NCI-H1417 (cell line): ENCODE results near the gene TDP1.

Experiments used
- DNase-seq, 3 experiments: peaks; one replicate each; lab custom pipeline; 2025; lab: John Stamatoyannopoulos, UW

The TDP1 gene

GRCh38 chr14:89955745-89956660 lies at the start of gene TDP1:
TDP1 (plus strand) TSS chr14:89955927; CDS start chr14:89963115, 7,188 bp downstream.
- DNase-seq = peak; percentile 99

GRCh38 chr14:89906000-89906399 lies 49.7 kb upstream of the TDP1 start:
- DNase-seq = no peak

GRCh38 chr14:89907655-89908054 lies 48.1 kb upstream of the TDP1 start:
- DNase-seq = peak in 1 of 3 experiments; percentile 18

- no peak for DNase-seq
These were observed 46.8 kb upstream of the TDP1 start for GRCh38 chr14:89908712-89909450.

GRCh38 chr14:89909586-89909985 lies 46.1 kb upstream of the TDP1 start:
- DNase-seq = no peak

DNA sequence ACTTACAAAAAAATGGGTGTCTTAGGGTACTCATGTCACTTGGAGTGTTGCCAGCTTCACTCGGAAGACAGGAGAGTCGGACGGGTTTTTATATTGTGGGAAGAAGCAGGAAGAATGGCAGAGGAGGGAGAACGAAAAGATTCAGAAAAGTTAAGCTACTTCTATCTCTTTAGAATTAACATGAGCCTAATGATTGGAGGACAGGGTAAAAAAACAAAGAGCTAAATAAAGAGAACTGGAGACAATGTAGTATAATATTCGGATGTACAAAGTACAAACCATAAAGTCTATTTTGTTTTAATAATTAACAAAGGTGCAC lies 45.1 kb upstream of the TDP1 start:
- no peak for DNase-seq

DNA sequence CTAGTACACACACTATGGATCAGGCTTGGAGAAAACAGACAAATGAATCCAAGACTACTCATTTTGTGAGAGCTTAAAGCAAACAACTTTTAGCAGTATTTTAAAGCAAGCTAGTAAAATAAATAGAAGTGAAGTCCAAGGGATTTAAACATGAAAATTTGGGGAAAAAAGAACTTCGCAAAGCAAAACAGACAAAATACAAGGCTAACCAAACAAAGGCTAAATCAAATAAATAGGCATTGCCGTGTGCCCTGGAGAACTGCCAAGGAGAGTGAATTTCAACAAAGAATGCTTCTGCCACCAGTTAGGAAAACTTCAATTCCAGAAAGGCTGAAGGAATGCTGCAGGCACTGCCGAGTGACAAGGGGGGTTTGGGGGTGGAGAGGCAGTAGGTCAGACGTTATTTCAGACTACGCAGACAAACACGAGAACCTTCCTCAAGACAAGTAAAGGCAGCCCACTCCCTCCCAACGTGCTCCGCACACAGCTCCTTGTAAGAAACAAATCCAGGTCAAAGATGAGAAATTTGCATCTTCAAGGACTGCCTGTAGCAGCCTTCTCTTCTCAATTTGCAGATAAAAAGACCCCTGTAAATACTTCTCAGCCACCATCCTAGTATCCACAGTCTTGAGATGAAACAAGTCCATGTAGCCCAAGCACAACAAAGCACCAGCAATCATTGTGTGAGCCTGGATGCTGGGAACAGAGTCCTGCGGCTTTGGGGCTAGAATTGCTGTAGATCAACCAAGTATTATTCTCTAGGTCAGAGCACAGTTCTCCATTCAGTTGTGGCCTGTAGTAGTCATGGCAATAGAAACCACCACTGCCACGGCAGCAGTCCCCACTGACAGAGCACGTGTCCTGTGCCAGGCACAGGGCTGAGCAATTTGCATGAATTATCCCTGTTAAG lies 44.5 kb upstream of the TDP1 start:
- peak in 2 of 3 experiments; percentile 48 to 70 for DNase-seq

- DNase-seq = peak in 1 of 3 experiments; percentile 31
These were observed 43.5 kb upstream of the TDP1 start for GRCh38 chr14:89912221-89912620.

DNA sequence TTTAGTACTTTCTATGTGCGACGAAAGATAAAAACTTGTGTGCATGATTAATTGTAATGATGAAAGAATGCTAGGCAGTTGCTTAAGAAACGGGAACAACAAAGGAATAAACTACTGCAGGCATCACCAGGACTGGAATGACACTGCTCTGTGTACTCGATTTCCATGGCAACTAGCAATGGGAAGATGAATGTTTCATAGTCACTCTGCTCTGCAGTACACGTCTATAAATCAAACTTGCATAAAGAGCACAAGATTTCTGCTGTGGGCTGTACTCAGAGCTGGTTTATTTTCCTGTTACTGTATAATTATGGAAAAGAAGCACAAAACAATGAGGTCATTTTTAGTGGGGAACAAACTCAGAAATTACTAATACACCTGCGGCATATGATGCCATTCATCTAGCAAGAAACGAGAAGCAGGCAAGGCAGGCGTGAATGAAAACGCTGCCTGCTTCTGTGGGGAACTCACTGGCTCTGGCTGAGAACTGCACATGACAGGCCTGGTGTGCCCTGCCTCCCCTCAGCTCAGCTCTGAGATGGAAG lies 43.0 kb upstream of the TDP1 start:
- peak in 2 of 3 experiments; percentile 79 to 92 for DNase-seq

GRCh38 chr14:89915114-89915878 lies 40.4 kb upstream of the TDP1 start:
- peak; percentile 65 to 87 (median 87) for DNase-seq

DNA sequence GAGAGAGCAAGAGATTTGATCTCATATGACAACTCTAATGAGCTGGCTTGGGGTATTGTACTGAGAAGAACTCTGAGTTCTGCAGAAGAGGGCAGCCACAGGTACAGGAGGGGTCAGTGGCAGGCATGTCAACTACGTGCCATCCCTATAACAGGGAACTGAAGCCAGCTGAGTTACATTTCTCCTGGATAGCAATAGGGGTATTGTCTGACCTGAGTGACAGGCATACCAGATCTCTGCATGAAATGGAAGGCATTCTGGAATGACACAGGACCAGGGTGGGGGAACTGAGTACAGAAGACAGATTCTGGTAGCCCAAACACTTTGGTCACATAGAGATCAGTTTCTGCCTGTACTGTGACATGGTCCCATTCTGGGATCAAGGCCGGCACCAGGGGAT lies 37.0 kb upstream of the TDP1 start:
- no peak for DNase-seq

GRCh38 chr14:89920056-89920455 lies 35.7 kb upstream of the TDP1 start:
- no peak for DNase-seq

GRCh38 chr14:89921346-89921745 lies 34.4 kb upstream of the TDP1 start:
- DNase-seq = no peak

GRCh38 chr14:89922031-89922907 lies 33.5 kb upstream of the TDP1 start:
- DNase-seq = no peak

- DNase-seq = no peak
These were observed 31.5 kb upstream of the TDP1 start for GRCh38 chr14:89924268-89924667.

- DNase-seq = no peak
These were observed 29.0 kb upstream of the TDP1 start for GRCh38 chr14:89926694-89927093.

GRCh38 chr14:89927186-89927865 lies 28.4 kb upstream of the TDP1 start:
- DNase-seq = no peak

DNA sequence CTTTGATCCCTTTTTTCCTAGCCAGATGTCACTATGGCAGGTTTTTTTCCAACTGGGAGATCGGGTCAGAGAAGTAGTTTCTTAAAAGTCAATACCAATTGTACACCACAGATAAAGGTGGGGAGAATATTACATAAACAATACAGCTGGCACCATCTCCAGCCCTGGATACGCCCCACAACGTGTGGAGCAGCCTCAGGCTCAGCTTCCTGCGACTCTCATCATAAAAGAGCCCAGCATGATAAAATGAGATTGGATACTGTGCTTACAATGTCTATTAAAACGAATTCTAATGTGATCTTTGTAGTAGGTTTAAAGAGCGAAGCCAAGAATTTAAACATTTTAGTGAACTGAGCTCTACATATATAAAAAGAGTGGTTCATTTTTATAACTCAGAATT lies 22.7 kb upstream of the TDP1 start:
- peak in 2 of 3 experiments; percentile 37 to 77 for DNase-seq

- DNase-seq = peak in 1 of 3 experiments; percentile 16
These were observed 19.0 kb upstream of the TDP1 start for GRCh38 chr14:89936654-89937185.
